A549 (cell line): ENCODE data around the gene DRGX. TPM values are rescaled to one million over a fixed set of nuclear protein-coding genes. Genes with fewer than 3 reads are reported as not detected.

Experiments used
- ATAC-seq, 2 experiments: fragments of 200-7000 bp in 1 of 2; fragments of >200 bp in 1 of 2; cut with Nextera tagmentation in 1 of 2; cut with Tn5 transposase in 1 of 2; 3 replicates each; pipeline versions ENCODE4 v1.8.0 to v1.9.1; 2018 to 2020; ENCODE audit warnings: mild to moderate bottlenecking in 1 of 2, moderate library complexity in 1 of 2
- CTCF ChIA-PET: fragments of 300-600 bp; sonication (Branson Sonifier 250); formaldehyde crosslinking; extraction: SDS; loops from one replicate; lab custom pipeline; 2021; ENCODE audit warnings: antibody characterized with exemption, inconsistent platforms; lab: Yijun Ruan, JAX
- POLR2A ChIA-PET: fragments of 350-600 bp; formaldehyde crosslinking; extraction: SDS; loops from one replicate; lab custom pipeline; 2021; ENCODE audit warnings: antibody characterized with exemption, inconsistent platforms; lab: Yijun Ruan, JAX
- DNase-seq, 2 experiments: peaks; one replicate each; pipeline versions ENCODE4 v3.0.0 to v3.0.0-alpha.2; 2011 to 2016; ENCODE audit warnings: low read depth in 1 of 2, low spot score in 1 of 2
- FAIRE-seq: peaks from 2 replicates; lab custom pipeline; 2011; peaks lifted over from hg19 to GRCh38; lab: Jason Lieb, UNC
- H3K27ac ChIP-seq, 2 experiments: fragments of >200 bp; sonication (Bioruptor Twin); formaldehyde crosslinking; 3 replicates each; pipeline ENCODE4 v1.5.1; 2016 to 2017
- H3K4me1 ChIP-seq: fragments of >200 bp; sonication (Bioruptor Twin); formaldehyde crosslinking; 3 replicates; pipeline ENCODE4 v1.6.1; 2016
- H3K4me2 ChIP-seq: fragments of >200 bp; sonication (Bioruptor Twin); formaldehyde crosslinking; 3 replicates; pipeline ENCODE4 v1.6.1; 2016
- H3K4me3 ChIP-seq: fragments of >200 bp; sonication (Bioruptor Twin); formaldehyde crosslinking; 3 replicates; pipeline ENCODE4 v1.5.1; 2016
- H3K9me3 ChIP-seq: fragments of >200 bp; sonication (Bioruptor Twin); formaldehyde crosslinking; 3 replicates; pipeline ENCODE4 v1.6.1; 2016
- ATOH8 ChIP-seq: fragments of 250-450 bp; sonication (Bioruptor Pico); IDR thresholded peaks from 2 replicates; pipeline ENCODE4 v1.5.0; 2020; ENCODE audit warnings: low read depth, mild to moderate bottlenecking, moderate library complexity
- BCL3 ChIP-seq: fragments of >200 bp; sonication (Bioruptor Twin); formaldehyde crosslinking; IDR thresholded peaks from 3 replicates; pipeline ENCODE4 v1.6.1; 2016
- CBX2 ChIP-seq: fragments of 200-600 bp; sonication (generic); IDR thresholded peaks from 2 replicates; pipeline ENCODE4 v1.6.1; 2016; ENCODE audit warnings: low read depth, mild to moderate bottlenecking, borderline replicate concordance
- CEBPB ChIP-seq, 2 experiments: fragments of >200 bp in 1 of 2; sonication (Bioruptor Twin) in 1 of 2; formaldehyde crosslinking in 1 of 2; IDR thresholded peaks; 2 replicates each; pipeline ENCODE4 v1.6.1; 2012 to 2016
- CHD2 ChIP-seq: fragments of 150-350 bp; IDR thresholded peaks from 2 replicates; pipeline ENCODE4 v1.6.1; 2014; ENCODE audit warnings: low read length; ENCODE audit not compliant: partially characterized antibody
- CTCF ChIP-seq: fragments of >200 bp; sonication (Bioruptor Twin); formaldehyde crosslinking; IDR thresholded peaks from 3 replicates; pipeline ENCODE4 v1.5.1; 2016
- E2F6 ChIP-seq: IDR thresholded peaks from 2 replicates; pipeline ENCODE4 v1.6.1; 2012; ENCODE audit warnings: low read depth, borderline replicate concordance
- FOXS1 ChIP-seq: fragments of 250-450 bp; sonication (Bioruptor Pico); IDR thresholded peaks from 2 replicates; pipeline ENCODE4 v1.5.0; 2020; ENCODE audit warnings: mild to moderate bottlenecking, moderate library complexity
- HES2 ChIP-seq: fragments of >200 bp; sonication (Bioruptor Twin); formaldehyde crosslinking; IDR thresholded peaks from 2 replicates; pipeline ENCODE4 v1.6.1; 2016
- HMGXB4 ChIP-seq: fragments of 250-450 bp; sonication (Bioruptor Pico); IDR thresholded peaks from 2 replicates; pipeline ENCODE4 v1.5.0; 2021; ENCODE audit warnings: mild to moderate bottlenecking, moderate library complexity, borderline replicate concordance
- HOXA7 ChIP-seq: fragments of 250-450 bp; sonication (Bioruptor Pico); IDR thresholded peaks from 2 replicates; pipeline ENCODE4 v1.5.0; 2020; ENCODE audit warnings: mild to moderate bottlenecking, moderate library complexity
- JUN ChIP-seq, 2 experiments: fragments of >200 bp; sonication (Bioruptor Twin); formaldehyde crosslinking; IDR thresholded peaks; 2 replicates in 1 of 2; 3 replicates in 1 of 2; pipeline ENCODE4 v1.6.1; 2016 to 2017
- JUNB ChIP-seq: fragments of >200 bp; sonication (Bioruptor Twin); formaldehyde crosslinking; IDR thresholded peaks from 2 replicates; pipeline ENCODE4 v1.6.1; 2016
- MAZ ChIP-seq: fragments of 150-350 bp; IDR thresholded peaks from 2 replicates; pipeline ENCODE4 v1.6.1; 2014; ENCODE audit warnings: antibody characterized with exemption, low read depth, low read length, borderline replicate concordance
- POLR2AphosphoS2 ChIP-seq: conservative IDR thresholded peaks from 2 replicates; pipeline ENCODE4 v1.6.1; 2012; ENCODE audit warnings: low read length, improper control_type of control experiment, inconsistent platforms
- RAD21 ChIP-seq, 2 experiments: fragments of >200 bp in 1 of 2; sonication (Bioruptor Twin) in 1 of 2; formaldehyde crosslinking in 1 of 2; IDR thresholded peaks in 1 of 2; conservative IDR thresholded peaks in 1 of 2; 2 replicates in 1 of 2; 3 replicates in 1 of 2; pipeline ENCODE4 v1.6.1; 2012 to 2018; ENCODE audit warnings: inconsistent platforms in 1 of 2
- REST ChIP-seq: fragments of 200-600 bp; sonication (generic); IDR thresholded peaks from 2 replicates; pipeline ENCODE4 v1.6.1; 2016; ENCODE audit warnings: antibody characterized with exemption, mild to moderate bottlenecking, moderate library complexity
- RNF2 ChIP-seq: fragments of 200-600 bp; sonication (generic); IDR thresholded peaks from 2 replicates; pipeline ENCODE4 v1.6.1; 2016; ENCODE audit warnings: low read depth, mild to moderate bottlenecking, antibody characterized with exemption, moderate library complexity, borderline replicate concordance
- SREBF2 ChIP-seq: fragments of 450-650 bp; IDR thresholded peaks from 2 replicates; pipeline ENCODE4 v1.6.1; 2014; ENCODE audit warnings: mild to moderate bottlenecking, moderate library complexity
- USF2 ChIP-seq: fragments of 450-650 bp; IDR thresholded peaks from 2 replicates; pipeline ENCODE4 v1.6.1; 2014; ENCODE audit warnings: antibody characterized with exemption
- ZSCAN20 ChIP-seq: fragments of 250-450 bp; sonication (Bioruptor Pico); IDR thresholded peaks from 2 replicates; pipeline ENCODE4 v1.8.0; 2022; ENCODE audit warnings: mild to moderate bottlenecking, moderate library complexity
- WGBS: methylation state at CpG from one replicate; pipeline ENCODE4 v1.1.6; 2017; ENCODE audit errors: missing lambda C conversion rate; 5-methylcytosine and 5-hydroxymethylcytosine counted together
- polyA plus RNA-seq, 4 experiments: library from polyadenylated mRNA; depleted of rRNA in 3 of 4; stranded (reverse); fragments of >200 nt; fragmentation: RNase III in 1 of 4; extraction: RNeasy Plus Mini Kit Qiagen cat#74134 plus additional on column Dnase treatment in 1 of 4; gene quantifications; 2 replicates in 3 of 4; 3 replicates in 1 of 4; pipeline ENCODE4 v1.2.3, GENCODE V29; 2011 to 2017

DRGX gene
- polyA plus RNA-seq, 2 of the 4 experiments (the other 2 are of a cell fraction): not detected

GRCh38 chr10:49415109-49415508 is 19.2 kb upstream of the DRGX start:
- TF ChIP-seq RAD21 (conservative IDR thresholded peaks at IDR 0.05 in 1 of 2, IDR thresholded peaks at IDR 0.05 in 1 of 2) (no peak), CHD2 (no peak), HMGXB4 (CRISPR knock-in tag) (no peak), SREBF2 (no peak), ZSCAN20 (CRISPR knock-in tag) (no peak), E2F6 (no peak), FOXS1 (CRISPR knock-in tag) (no peak)
- TF ChIP-seq, all 56 proteins: peak for 0
- no peak for DNase-seq
- ChIA-PET POLR2A (no interaction called here), CTCF (interaction anchor here (0.8 to 1.2 kb wide), 3 partner anchors 8 to 96 kb away, joined by 3 to 4 read pairs (median 3); no protein-coding TSS in a partner anchor)
- Histone ChIP-seq H3K27ac (no peak overlapping the region), H3K9me3 (no peaks in the 10 kb centered on the region), H3K4me1 (no peaks in the 10 kb centered on the region), H3K4me2 (no peak overlapping the region), H3K4me3 (no peak overlapping the region)
- no peak for FAIRE-seq
- no peak for ATAC-seq
- WGBS: 25% methylated on average over 7 of the region's 7 CpGs

GRCh38 chr10:49414496-49414895 is 18.6 kb upstream of the DRGX start:
- TF ChIP-seq FOXS1 (CRISPR knock-in tag) (no peak), HES2 (no peak), JUNB (no peak), BCL3 (no peak), JUN (IDR thresholded peaks at IDR 0.05) (no peak), CTCF (no peak), POLR2AphosphoS2 (no peak), RNF2 (no peak)
- WGBS: 5% methylated on average over 2 of the region's 2 CpGs
- H3K27ac ChIP-seq: no peak overlapping the region
- FAIRE-seq (no peak), ATAC-seq (no peak), DNase-seq (no peak)
- H3K9me3 ChIP-seq: no peaks in the 10 kb centered on the region
- ChIA-PET POLR2A (no interaction called here), CTCF (interaction anchor here (1.2 kb wide), 1 partner anchor 97 kb away, joined by 3 read pairs; no protein-coding TSS in a partner anchor)
- no peak overlapping the region for H3K4me2 ChIP-seq
- H3K4me1 ChIP-seq: no peaks in the 10 kb centered on the region
- no peak overlapping the region for H3K4me3 ChIP-seq

GRCh38 chr10:49412571-49412970 is 16.7 kb upstream of the DRGX start:
- Histone ChIP-seq H3K4me1 (no peaks in the 10 kb centered on the region), H3K9me3 (no peaks in the 10 kb centered on the region), H3K27ac (no peak overlapping the region), H3K4me3 (no peak overlapping the region), H3K4me2 (no peak overlapping the region)
- ChIA-PET POLR2A (interaction anchor here (0.6 kb wide), 1 partner anchor 607 kb away, joined by 3 read pairs; no protein-coding TSS in a partner anchor), CTCF (interaction anchor here (0.6 to 10.0 kb wide), 6 partner anchors 16 to 1008 kb away, joined by 3 to 154 read pairs (median 4); no protein-coding TSS in a partner anchor)
- 13% methylated on average over 3 of the region's 4 CpGs for WGBS
- no peak for DNase-seq
- no peak for FAIRE-seq
- no peak for ATAC-seq
- TF ChIP-seq CEBPB (IDR thresholded peaks at IDR 0.05) (no peak), USF2 (no peak), JUN (IDR thresholded peaks at IDR 0.05) (no peak), CBX2 (no peak), ATOH8 (no peak), HOXA7 (CRISPR knock-in tag) (no peak), REST (no peak), MAZ (no peak)
